Kidney (tissue), 14 donors: Measurements from ENCODE around the gene NINJ2. TPM values are rescaled to one million over a fixed set of nuclear protein-coding genes. Genes with fewer than 3 reads are reported as not detected.

Experiments
- DNase-seq, 5 donors: peaks; one replicate each; pipeline ENCODE4 v3.0.0-alpha.2; 2013 to 2020
- FAIRE-seq: peaks from 2 replicates; lab custom pipeline; 2012; peaks lifted over from hg19 to GRCh38; lab: Jason Lieb, UNC
- H3K27ac ChIP-seq, 2 donors: one replicate each; pipeline ENCODE4 v1.7.0; 2013; ENCODE audit warnings: low read depth in 2 of 2, low read length in 2 of 2, inconsistent platforms in 1 of 2
- H3K27me3 ChIP-seq: one replicate; pipeline ENCODE4 v1.7.1; 2013; ENCODE audit warnings: low read length, inconsistent platforms; ENCODE audit not compliant: control insufficient read depth, insufficient read depth
- H3K36me3 ChIP-seq, 3 donors: one replicate each; pipeline versions ENCODE4 v1.7.0 to v1.7.1; 2013; ENCODE audit warnings: low read length in 3 of 3, control low read depth in 1 of 3, inconsistent platforms in 1 of 3; ENCODE audit not compliant: insufficient read depth in 3 of 3, control insufficient read depth in 2 of 3
- H3K4me1 ChIP-seq, 3 donors: one replicate each; pipeline versions ENCODE4 v1.7.0 to v1.7.1; 2013; ENCODE audit warnings: low read length in 3 of 3, inconsistent platforms in 1 of 3, low read depth in 1 of 3; ENCODE audit not compliant: control insufficient read depth in 2 of 3, insufficient read depth in 2 of 3
- H3K4me3 ChIP-seq, 3 donors: one replicate each; pipeline versions ENCODE4 v1.7.0 to v1.8.1; 2013; ENCODE audit warnings: low read length in 3 of 3, control low read depth in 1 of 3, inconsistent platforms in 1 of 3
- H3K9ac ChIP-seq, 3 donors: one replicate each; pipeline versions ENCODE4 v1.7.0 to v1.7.1; 2013; ENCODE audit warnings: low read length in 3 of 3, control low read depth in 1 of 3, inconsistent platforms in 1 of 3
- H3K9me3 ChIP-seq, 3 donors: one replicate each; pipeline versions ENCODE4 v1.7.0 to v1.7.1; 2013; ENCODE audit warnings: low read length in 3 of 3, control low read depth in 1 of 3, inconsistent platforms in 1 of 3; ENCODE audit not compliant: control insufficient read depth in 2 of 3, insufficient read depth in 1 of 3
- intact Hi-C: fragments of 100-400 bp; cut with DNase I; formaldehyde crosslinking; loops from one replicate; pipeline ENCODE4 v1.11.1; 2022
- polyA plus RNA-seq: library from polyadenylated mRNA; stranded (reverse); fragments of 350-450 nt; fragmentation: Illumina TruSeq; extraction: RNeasy Lipid Tissue Mini Kit (QIAGEN cat#74804); gene quantifications from one replicate; pipeline ENCODE4 v1.2.3, GENCODE V29; 2014; ENCODE audit warnings: low read depth, low replicate concordance; ENCODE audit not compliant: insufficient read depth
- total RNA-seq: library from RNA; stranded (reverse); fragmentation: NEBNext Ultra II Directional; extraction: Animal tissue kit (Norgen Biotek cat#: 25700); gene quantifications from one replicate; pipeline ENCODE4 v1.2.1, GENCODE V29; 2021
- TF ChIP-seq, protein P1 (sequence below): IDR thresholded peaks from 3 replicates; pipeline ENCODE4 v1.5.1; 2012; ENCODE audit warnings: mild to moderate bottlenecking, moderate library complexity, borderline replicate concordance; ENCODE audit not compliant: insufficient read depth; ENCODE audit errors: extremely low read depth
- donor health status: control.
- donor health status: control.
- donor health status: control.
- donor health status: control.
- donor health status: control.
- donor health status: DM: yes; HTN: yes; CAD: no.
- donor health status: Normal renal cell carcinoma (clear cell type).

NINJ2 gene
- total and polyA plus RNA-seq, 2 donors from 2014 or later = 0.69 to 2.8 TPM

DNA sequence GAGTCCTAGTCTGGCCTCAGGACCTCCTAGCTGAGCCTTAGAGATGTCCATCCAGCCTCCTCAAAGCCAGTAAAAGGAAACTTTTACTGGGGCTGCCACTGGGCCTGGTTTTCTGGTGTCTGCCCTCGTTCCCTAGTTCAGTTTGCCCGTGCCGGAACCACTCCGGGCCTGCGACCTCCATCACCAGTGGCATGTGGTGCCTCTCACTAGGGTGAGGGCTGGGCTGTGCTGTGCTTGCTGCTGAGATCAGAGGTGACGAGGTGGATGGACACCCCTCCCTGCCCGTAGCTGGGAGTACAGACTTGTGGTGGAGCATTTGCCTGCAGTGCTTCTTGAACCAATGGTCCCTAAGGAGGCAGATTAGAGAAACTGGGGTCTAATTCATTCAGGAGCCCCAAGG lies 127.8 kb downstream of the NINJ2 start:
- Histone ChIP-seq H3K36me3 (no peaks in the 10 kb centered on the region), H3K4me1 (peaks cover 0 to 5% (median 0%) of the 10 kb centered on the region in 3 donors), H3K4me3 (no peak overlapping the region), H3K9me3 (peaks cover 0 to 6% (median 0%) of the 10 kb centered on the region in 3 donors), H3K9ac (no peak overlapping the region), H3K27ac (no peak overlapping the region), H3K27me3 (no peaks in the 10 kb centered on the region)
- DNase-seq (peak in 1 of 5 donors; percentile 56), FAIRE-seq (no peak)
- intact Hi-C loops = no loop called here
- TF ChIP-seq, protein P1, sequence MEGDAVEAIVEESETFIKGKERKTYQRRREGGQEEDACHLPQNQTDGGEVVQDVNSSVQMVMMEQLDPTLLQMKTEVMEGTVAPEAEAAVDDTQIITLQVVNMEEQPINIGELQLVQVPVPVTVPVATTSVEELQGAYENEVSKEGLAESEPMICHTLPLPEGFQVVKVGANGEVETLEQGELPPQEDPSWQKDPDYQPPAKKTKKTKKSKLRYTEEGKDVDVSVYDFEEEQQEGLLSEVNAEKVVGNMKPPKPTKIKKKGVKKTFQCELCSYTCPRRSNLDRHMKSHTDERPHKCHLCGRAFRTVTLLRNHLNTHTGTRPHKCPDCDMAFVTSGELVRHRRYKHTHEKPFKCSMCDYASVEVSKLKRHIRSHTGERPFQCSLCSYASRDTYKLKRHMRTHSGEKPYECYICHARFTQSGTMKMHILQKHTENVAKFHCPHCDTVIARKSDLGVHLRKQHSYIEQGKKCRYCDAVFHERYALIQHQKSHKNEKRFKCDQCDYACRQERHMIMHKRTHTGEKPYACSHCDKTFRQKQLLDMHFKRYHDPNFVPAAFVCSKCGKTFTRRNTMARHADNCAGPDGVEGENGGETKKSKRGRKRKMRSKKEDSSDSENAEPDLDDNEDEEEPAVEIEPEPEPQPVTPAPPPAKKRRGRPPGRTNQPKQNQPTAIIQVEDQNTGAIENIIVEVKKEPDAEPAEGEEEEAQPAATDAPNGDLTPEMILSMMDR = no peak

DNA sequence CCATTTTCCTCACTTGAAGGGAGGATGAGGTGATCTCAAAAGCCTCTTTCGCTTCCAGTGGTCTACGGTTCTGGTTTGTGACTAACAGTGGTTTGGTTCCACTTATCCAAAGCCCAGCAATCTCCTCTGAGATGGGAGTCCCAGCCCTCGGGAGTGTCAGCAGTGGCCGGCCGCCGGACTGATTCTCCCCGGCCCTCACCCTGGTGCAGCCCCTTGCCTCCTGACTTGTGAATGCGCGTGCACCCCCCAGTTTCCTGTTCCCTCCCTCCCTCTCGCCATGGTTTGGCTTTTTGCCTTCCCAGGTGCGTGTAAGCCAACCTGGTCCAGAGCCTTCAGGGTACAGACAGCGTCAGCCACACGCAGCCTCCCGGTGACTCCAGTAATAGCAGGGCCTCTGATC lies 129.0 kb downstream of the NINJ2 start:
- no peaks in the 10 kb centered on the region for H3K27me3 ChIP-seq
- H3K9ac ChIP-seq = no peak overlapping the region
- no peak overlapping the region for H3K4me3 ChIP-seq
- H3K27ac ChIP-seq = no peak overlapping the region
- peak in 1 of 5 donors; percentile 45 for DNase-seq
- TF ChIP-seq, protein P1 = no peak
- H3K9me3 ChIP-seq = peaks cover 0 to 8% (median 0%) of the 10 kb centered on the region in 3 donors
- H3K4me1 ChIP-seq = peaks cover 0 to 5% (median 0%) of the 10 kb centered on the region in 3 donors
- no peaks in the 10 kb centered on the region for H3K36me3 ChIP-seq
- no peak for FAIRE-seq
- intact Hi-C loops = no loop called here

DNA sequence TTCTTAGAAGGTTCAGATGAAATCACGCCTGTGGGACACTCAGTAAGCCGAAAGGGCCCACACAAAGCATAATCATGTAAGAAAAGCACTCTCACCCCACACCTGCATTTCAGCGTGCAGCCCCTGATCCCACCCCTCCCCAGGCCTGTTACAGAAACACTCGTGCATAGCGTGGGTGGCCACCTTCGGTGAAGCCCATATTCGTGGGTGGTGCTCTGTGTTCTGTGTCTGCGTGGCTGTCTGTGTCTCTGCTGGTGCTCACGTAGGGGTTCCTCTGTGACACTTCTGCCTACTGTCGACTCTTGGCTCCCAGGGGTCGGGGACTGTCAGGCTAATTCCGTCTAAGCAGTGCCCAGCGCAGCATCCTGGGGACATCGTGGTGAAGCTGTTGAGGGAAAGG lies 129.5 kb downstream of the NINJ2 start:
- H3K9ac ChIP-seq = no peak overlapping the region
- DNase-seq (peak in 1 of 5 donors; percentile 45), FAIRE-seq (no peak)
- peaks cover 0 to 9% (median 0%) of the 10 kb centered on the region in 3 donors for H3K9me3 ChIP-seq
- TF ChIP-seq, protein P1 = no peak
- peaks cover 0 to under 1% (median 0%) of the 10 kb centered on the region in 3 donors for H3K4me1 ChIP-seq
- H3K27me3 ChIP-seq = no peaks in the 10 kb centered on the region
- no peak overlapping the region for H3K4me3 ChIP-seq
- no peak overlapping the region for H3K27ac ChIP-seq
- H3K36me3 ChIP-seq = no peaks in the 10 kb centered on the region
- intact Hi-C loops = no loop called here

GRCh38 chr12:532908-533565 lies 130.2 kb downstream of the NINJ2 start:
- H3K4me1 ChIP-seq = no peaks in the 10 kb centered on the region
- FAIRE-seq (no peak), DNase-seq (peak in 1 of 5 donors; percentile 22)
- intact Hi-C loops = no loop called here
- no peaks in the 10 kb centered on the region for H3K27me3 ChIP-seq
- no peaks in the 10 kb centered on the region for H3K36me3 ChIP-seq
- H3K27ac ChIP-seq = no peak overlapping the region
- TF ChIP-seq, protein P1 = no peak
- no peak overlapping the region for H3K4me3 ChIP-seq
- H3K9me3 ChIP-seq = peaks cover 0 to 9% (median 0%) of the 10 kb centered on the region in 3 donors
- no peak overlapping the region for H3K9ac ChIP-seq
